Body of pancreas (tissue), 4 donors: ENCODE measurements around the gene IL1B.

Source experiments
- POLR2A ChIP-seq, 3 donors: fragments of 450-650 bp; IDR thresholded peaks; one replicate each; pipeline ENCODE4 v1.6.1; 2016; ENCODE audit warnings: antibody characterized with exemption in 3 of 3, mild to moderate bottlenecking in 2 of 3
- TF ChIP-seq, protein P1 (sequence below), 7 experiments: fragments of 450-650 bp in 4 of 7; fragments of 200-600 bp in 3 of 7; sonication (generic) in 3 of 7; IDR thresholded peaks; one replicate each; pipeline ENCODE4 v1.5.1; 2016 to 2019; ENCODE audit warnings: antibody characterized with exemption in 7 of 7

DNA sequence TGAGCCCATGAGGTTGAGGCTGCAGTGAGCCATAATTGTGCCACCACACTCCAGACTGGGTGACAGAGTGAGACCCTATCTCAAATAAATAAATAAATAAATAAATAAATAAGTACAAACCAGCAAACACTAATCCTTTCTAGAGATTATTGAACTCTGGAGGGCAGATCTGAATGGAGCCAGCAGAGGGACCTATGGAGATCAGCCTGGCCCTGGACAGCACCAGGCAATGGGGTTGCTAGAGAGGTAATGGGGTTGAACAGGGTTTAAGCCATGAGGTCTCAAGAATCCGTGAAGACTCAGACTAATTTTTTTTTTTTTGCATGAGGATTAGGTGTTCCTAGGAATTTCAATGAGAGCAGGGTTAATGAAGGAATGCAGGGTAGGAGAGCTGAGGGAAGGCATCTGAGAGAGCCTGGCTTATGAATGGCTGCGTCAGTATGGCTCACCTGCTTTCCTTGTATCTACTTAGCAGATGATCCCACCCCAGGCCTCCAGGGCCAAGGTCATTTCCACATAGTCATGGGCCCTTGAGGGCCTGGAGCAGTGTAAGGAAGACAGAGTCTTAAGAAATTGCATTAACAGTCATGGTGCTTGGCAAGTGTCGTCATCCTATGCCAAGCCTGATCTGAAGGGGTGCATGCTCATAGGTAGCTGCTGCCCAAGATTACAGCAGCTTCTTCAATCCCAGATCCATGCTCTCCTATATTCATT, 39.8 kb upstream of the IL1B start:
- TF ChIP-seq, protein P1, sequence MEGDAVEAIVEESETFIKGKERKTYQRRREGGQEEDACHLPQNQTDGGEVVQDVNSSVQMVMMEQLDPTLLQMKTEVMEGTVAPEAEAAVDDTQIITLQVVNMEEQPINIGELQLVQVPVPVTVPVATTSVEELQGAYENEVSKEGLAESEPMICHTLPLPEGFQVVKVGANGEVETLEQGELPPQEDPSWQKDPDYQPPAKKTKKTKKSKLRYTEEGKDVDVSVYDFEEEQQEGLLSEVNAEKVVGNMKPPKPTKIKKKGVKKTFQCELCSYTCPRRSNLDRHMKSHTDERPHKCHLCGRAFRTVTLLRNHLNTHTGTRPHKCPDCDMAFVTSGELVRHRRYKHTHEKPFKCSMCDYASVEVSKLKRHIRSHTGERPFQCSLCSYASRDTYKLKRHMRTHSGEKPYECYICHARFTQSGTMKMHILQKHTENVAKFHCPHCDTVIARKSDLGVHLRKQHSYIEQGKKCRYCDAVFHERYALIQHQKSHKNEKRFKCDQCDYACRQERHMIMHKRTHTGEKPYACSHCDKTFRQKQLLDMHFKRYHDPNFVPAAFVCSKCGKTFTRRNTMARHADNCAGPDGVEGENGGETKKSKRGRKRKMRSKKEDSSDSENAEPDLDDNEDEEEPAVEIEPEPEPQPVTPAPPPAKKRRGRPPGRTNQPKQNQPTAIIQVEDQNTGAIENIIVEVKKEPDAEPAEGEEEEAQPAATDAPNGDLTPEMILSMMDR (IDR thresholded peaks at IDR 0.05) = no peak
- TF ChIP-seq POLR2A (IDR thresholded peaks at IDR 0.05) = no peak
